HUES64 (cell line): ENCODE results near the gene BARHL1.

Source experiments
- H3K27ac ChIP-seq: 2 replicates; pipeline ENCODE4 v1.7.0; 2013; ENCODE audit warnings: low read depth, low read length, inconsistent platforms
- H3K27me3 ChIP-seq: 2 replicates; pipeline ENCODE4 v1.6.1; 2013; ENCODE audit warnings: mild to moderate bottlenecking, low read length; ENCODE audit not compliant: insufficient read depth
- H3K36me3 ChIP-seq: 2 replicates; pipeline ENCODE4 v1.6.1; 2013; ENCODE audit warnings: mild to moderate bottlenecking, low read length; ENCODE audit not compliant: insufficient read depth
- H3K4me1 ChIP-seq: 2 replicates; pipeline ENCODE4 v1.6.1; 2013; ENCODE audit warnings: mild to moderate bottlenecking, low read length, moderate library complexity; ENCODE audit not compliant: insufficient read depth
- H3K4me3 ChIP-seq: 2 replicates; pipeline ENCODE4 v1.5.1; 2013; ENCODE audit warnings: mild to moderate bottlenecking, low read length, moderate library complexity
- H3K9ac ChIP-seq: 2 replicates; pipeline ENCODE4 v1.6.1; 2013; ENCODE audit warnings: mild to moderate bottlenecking, low read depth, low read length
- H3K9me3 ChIP-seq: 2 replicates; pipeline ENCODE4 v1.6.1; 2013; ENCODE audit warnings: low read depth, low read length; ENCODE audit not compliant: insufficient read depth
- WGBS: fragments of 150-250, 120-280 bp; methylation state at CpG from one replicate; pipeline ENCODE4 v1.1.7; 2013; ENCODE audit warnings: missing lambda C conversion rate; 5-methylcytosine and 5-hydroxymethylcytosine counted together

Gene BARHL1

DNA sequence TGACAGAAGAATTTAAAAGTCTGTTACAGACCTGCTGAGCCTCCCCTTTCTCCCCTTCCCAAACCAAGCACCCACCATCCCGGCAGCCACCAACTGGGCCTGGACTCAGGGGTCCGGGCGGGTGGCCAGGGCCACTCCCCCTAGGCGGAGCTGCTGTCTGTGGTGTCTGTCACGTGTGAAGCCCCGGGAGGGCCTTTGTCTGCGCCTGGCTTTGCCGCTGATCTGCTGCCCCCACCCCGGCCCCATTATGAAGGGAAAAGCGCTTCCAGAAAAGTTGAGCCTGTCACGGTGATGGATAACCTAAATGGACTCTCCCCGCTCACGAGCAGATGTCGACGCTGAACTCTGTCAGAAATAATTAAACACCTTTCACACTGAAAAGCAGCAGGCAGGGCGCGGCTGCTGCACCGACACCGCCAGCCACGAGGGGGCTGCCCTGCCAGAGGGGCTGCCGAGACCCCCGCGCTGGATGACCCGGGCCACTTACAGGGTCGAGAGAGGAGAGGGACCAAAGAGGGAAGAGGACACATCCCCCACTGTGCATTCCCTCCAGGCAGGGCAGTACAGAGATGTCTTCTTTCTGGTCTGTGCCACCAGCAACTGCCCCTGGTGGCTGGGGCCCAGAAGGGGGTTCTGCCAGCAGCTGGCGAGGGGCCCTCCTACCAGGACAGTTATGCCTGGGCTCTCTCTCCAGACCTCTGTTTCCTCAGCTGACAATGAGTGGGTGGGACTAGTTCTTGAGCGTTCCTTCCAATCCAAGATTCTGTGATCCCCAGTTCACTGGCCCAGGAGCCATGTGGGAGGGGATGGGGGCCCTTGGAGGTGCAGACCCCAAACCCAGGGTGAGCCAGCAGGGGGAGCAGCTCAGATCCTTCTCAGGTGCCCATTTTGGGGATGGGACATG lies 36.0 kb upstream of the BARHL1 start:
- H3K27ac ChIP-seq, result no peak overlapping the region

GRCh38 chr9:132547052-132547431 lies 35.4 kb upstream of the BARHL1 start:
- Histone ChIP-seq H3K27ac (no peak overlapping the region), H3K4me1 (peaks cover 7% of the 10 kb centered on the region; the same call in 1 of the 2 replicates), H3K4me3 (no peak overlapping the region), H3K9me3 (no peaks in the 10 kb centered on the region), H3K36me3 (no peaks in the 10 kb centered on the region), H3K27me3 (no peaks in the 10 kb centered on the region), H3K9ac (no peak overlapping the region)
- WGBS, result 78% methylated on average over 7 of the region's 7 CpGs

More for the DNA sequence above, 36.0 kb upstream of the BARHL1 start:
- peak overlapping the region; percentile 56 for H3K4me3 ChIP-seq
- H3K4me1 ChIP-seq, result peaks cover 7% of the 10 kb centered on the region; the same call in 1 of the 2 replicates
- 6% methylated on average over 27 of the region's 27 CpGs for WGBS
- H3K9ac ChIP-seq, result no peak overlapping the region; the same call in 1 of the 2 replicates
- no peaks in the 10 kb centered on the region for H3K9me3 ChIP-seq
- no peaks in the 10 kb centered on the region for H3K36me3 ChIP-seq
- no peaks in the 10 kb centered on the region for H3K27me3 ChIP-seq

DNA sequence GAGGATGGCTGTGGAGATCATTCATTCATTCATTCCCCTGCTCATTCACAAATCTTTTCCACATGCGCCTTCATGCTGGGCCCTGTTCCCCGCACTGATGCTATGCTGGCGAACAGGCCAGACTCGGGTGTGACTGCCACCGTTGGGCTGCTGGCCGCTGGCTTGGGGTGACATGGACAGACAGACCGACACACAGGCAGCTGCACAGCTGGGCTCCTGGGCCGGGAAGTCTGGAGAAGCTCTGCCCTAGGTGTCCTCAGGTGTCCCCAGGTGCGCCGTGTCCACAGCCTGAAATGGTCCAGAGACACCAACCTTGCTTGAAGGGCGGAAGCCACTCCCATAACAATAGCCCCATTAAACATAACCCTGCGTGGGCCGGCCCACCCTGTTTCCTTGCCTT lies 35.0 kb upstream of the BARHL1 start:
- 93% methylated on average over 13 of the region's 13 CpGs for WGBS

DNA sequence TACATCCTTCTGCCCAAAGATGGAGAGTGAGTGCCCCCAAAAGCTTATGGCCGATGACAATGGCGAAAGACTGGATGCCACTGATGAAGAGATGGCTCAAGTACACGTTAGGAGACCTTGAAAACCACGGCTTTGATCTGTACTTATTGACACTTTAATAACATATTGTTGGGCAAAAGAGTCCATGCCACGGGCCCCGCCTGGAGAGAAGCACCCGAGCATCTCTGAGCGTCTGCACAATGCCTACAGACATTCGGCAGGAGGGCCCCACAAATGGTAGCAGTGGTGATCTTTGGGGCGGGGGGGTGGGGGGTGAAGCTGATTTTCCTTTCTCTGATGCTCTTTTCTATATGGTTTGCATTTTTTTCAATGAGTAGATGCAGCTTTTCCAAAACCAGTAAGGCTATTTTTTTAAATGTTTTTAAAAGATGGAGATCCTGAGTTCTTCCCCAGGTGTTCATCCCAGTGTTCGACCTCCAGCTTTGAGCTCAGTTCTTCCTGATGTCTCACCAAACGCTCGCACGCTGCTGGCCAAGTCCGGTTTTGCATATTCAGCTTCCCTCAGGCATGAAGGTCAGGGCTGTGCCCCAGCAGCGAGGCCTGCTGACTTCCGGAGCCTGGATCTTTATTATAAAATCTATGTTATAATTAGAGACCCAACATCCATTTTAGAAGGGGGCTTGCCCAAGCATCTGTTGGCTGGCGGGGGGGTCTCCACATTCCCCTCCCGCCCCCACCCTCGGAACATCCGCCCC lies 34.3 kb upstream of the BARHL1 start:
- WGBS, result 79% methylated on average over 18 of the region's 21 CpGs
- peaks cover 7% of the 10 kb centered on the region; the same call in 1 of the 2 replicates for H3K4me1 ChIP-seq

More for the DNA sequence above, 35.0 kb upstream of the BARHL1 start:
- H3K4me1 ChIP-seq, result peaks cover 7% of the 10 kb centered on the region; the same call in 1 of the 2 replicates
- H3K27ac ChIP-seq, result no peak overlapping the region
- no peaks in the 10 kb centered on the region for H3K9me3 ChIP-seq
- H3K36me3 ChIP-seq, result no peaks in the 10 kb centered on the region
- H3K27me3 ChIP-seq, result no peaks in the 10 kb centered on the region
- no peak overlapping the region for H3K9ac ChIP-seq
- H3K4me3 ChIP-seq, result no peak overlapping the region

DNA sequence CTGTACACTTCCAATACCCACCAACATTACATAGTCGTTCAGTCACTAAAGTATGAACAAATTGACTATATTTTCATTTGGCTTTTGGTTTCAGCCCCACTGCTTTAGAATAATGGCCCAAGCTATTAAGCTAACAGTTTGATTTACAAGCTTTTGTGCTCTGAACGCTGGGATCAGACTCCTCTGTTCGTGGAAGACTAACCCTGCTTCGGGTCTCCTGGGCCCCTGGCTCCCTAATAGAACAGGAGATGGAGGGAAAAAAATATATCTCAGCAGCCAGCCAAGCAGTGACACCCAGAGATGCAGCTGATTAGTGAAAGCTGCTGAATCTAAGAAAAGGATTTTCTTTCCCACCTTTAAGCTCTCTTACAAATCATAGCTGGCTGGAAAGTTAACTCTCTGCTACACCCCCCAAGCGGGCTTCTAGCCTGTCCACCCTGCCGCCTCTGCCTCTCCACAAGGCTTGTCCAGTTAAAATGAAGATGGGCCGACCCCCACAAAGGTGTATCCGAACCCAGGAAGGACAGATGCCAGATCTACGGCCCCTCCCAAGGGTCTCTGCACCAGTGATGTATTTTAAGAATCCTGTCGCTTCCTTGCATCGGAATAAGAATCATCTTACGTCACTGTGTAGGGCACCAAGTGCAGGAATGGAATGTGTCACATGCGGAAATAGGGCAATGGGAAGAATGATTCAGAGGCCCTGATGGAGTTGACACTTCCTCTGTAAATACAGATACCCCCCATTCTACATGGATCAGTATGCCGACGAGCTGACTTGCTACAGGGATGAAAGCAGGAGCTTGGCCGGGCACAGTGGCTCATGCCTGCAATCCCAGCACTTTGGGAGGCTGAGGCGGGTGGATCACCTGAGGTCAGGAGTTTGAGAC lies 33.4 kb upstream of the BARHL1 start:
- Histone ChIP-seq H3K9me3 (no peaks in the 10 kb centered on the region), H3K36me3 (no peaks in the 10 kb centered on the region), H3K27ac (no peak overlapping the region), H3K27me3 (no peaks in the 10 kb centered on the region), H3K4me1 (peaks cover under 1% of the 10 kb centered on the region; the same call in 1 of the 2 replicates), H3K4me3 (no peak overlapping the region), H3K9ac (no peak overlapping the region)
- 80% methylated on average over 17 of the region's 17 CpGs for WGBS

More for the DNA sequence above, 34.3 kb upstream of the BARHL1 start:
- Histone ChIP-seq H3K9ac (no peak overlapping the region), H3K36me3 (no peaks in the 10 kb centered on the region), H3K27ac (no peak overlapping the region), H3K4me3 (no peak overlapping the region), H3K27me3 (no peaks in the 10 kb centered on the region), H3K9me3 (no peaks in the 10 kb centered on the region)

- H3K27ac ChIP-seq, result no peak overlapping the region
- no peak overlapping the region for H3K9ac ChIP-seq
- H3K36me3 ChIP-seq, result no peaks in the 10 kb centered on the region
- H3K4me3 ChIP-seq, result no peak overlapping the region
- no peaks in the 10 kb centered on the region for H3K27me3 ChIP-seq
- H3K9me3 ChIP-seq, result no peaks in the 10 kb centered on the region
- peaks cover 6% of the 10 kb centered on the region; the same call in 1 of the 2 replicates for H3K4me1 ChIP-seq
- 90% methylated on average over 13 of the region's 13 CpGs for WGBS
Measured at GRCh38 chr9:132551556-132551955, 30.9 kb upstream of the BARHL1 start.

- Histone ChIP-seq H3K36me3 (no peaks in the 10 kb centered on the region), H3K9me3 (no peaks in the 10 kb centered on the region), H3K27me3 (no peaks in the 10 kb centered on the region), H3K9ac (no peak overlapping the region), H3K4me3 (no peak overlapping the region), H3K27ac (no peak overlapping the region), H3K4me1 (peaks cover 6% of the 10 kb centered on the region; the same call in 1 of the 2 replicates)
- WGBS, result 92% methylated on average over 12 of the region's 12 CpGs
Measured at GRCh38 chr9:132552041-132552440, 30.4 kb upstream of the BARHL1 start.

DNA sequence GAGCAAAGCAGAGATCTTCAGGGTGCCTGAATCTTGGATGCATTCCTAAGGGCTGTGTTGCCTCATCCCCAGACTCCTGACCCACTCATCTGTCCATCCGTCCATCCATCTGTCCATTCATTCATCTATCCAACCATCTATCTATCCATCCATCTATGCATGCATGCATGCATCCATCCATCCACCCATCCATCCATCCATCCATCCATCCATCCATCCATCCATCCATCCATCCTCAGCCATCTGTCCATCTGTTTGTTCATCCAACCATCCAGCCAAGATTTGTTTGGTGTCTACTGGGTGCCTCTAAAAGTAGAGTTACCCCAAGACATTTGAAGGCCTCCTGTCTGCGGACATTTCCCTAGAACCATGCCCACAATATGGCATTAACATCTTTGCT lies 27.7 kb upstream of the BARHL1 start:
- Histone ChIP-seq H3K9me3 (peaks cover 2% of the 10 kb centered on the region; the same call in 1 of the 2 replicates), H3K9ac (no peak overlapping the region), H3K4me1 (peaks cover 6% of the 10 kb centered on the region; the same call in 1 of the 2 replicates), H3K27me3 (no peaks in the 10 kb centered on the region), H3K4me3 (no peak overlapping the region), H3K27ac (no peak overlapping the region), H3K36me3 (no peaks in the 10 kb centered on the region)
- 97% methylated on average over 2 of the region's 2 CpGs for WGBS

GRCh38 chr9:132555528-132555927 lies 26.9 kb upstream of the BARHL1 start:
- H3K36me3 ChIP-seq, result no peaks in the 10 kb centered on the region
- H3K4me1 ChIP-seq, result peaks cover 6% of the 10 kb centered on the region; the same call in 1 of the 2 replicates
- no peak overlapping the region for H3K9ac ChIP-seq
- H3K9me3 ChIP-seq, result peaks cover 5% of the 10 kb centered on the region; the same call in 1 of the 2 replicates
- H3K27me3 ChIP-seq, result no peaks in the 10 kb centered on the region
- no peak overlapping the region for H3K4me3 ChIP-seq
- WGBS, result 83% methylated on average over 4 of the region's 8 CpGs
- no peak overlapping the region for H3K27ac ChIP-seq

- H3K4me1 ChIP-seq, result peaks cover 6% of the 10 kb centered on the region; the same call in 1 of the 2 replicates
- no peak overlapping the region for H3K27ac ChIP-seq
- H3K27me3 ChIP-seq, result no peaks in the 10 kb centered on the region
- 66% methylated on average over 6 of the region's 6 CpGs for WGBS
- H3K9me3 ChIP-seq, result peaks cover 5% of the 10 kb centered on the region; the same call in 1 of the 2 replicates
- H3K36me3 ChIP-seq, result no peaks in the 10 kb centered on the region
- H3K9ac ChIP-seq, result no peak overlapping the region
- no peak overlapping the region for H3K4me3 ChIP-seq
Measured at GRCh38 chr9:132556235-132556634, 26.2 kb upstream of the BARHL1 start.
